Activated naive CD4-positive, alpha-beta T cell treated with anti-CD3 and anti-CD28 coated beads for 36 hours (primary cell): ENCODE data around the gene ZFP91. TPM values are rescaled to one million over a fixed set of nuclear protein-coding genes. Genes with fewer than 3 reads are reported as not detected.
"Not testable (repeated sequence)": the region's sequence is repeated elsewhere in the genome, so short reads cannot be mapped to it uniquely, and the experiment has no call there.

Experiments used
- CTCF ChIA-PET: fragments of 350-600 bp; sonication (Branson Sonifier 250); formaldehyde crosslinking; loops from one replicate; lab custom pipeline; 2021; ENCODE audit warnings: antibody characterized with exemption; lab: Charles Lee
- DNase-seq: peaks from one replicate; pipeline ENCODE4 v3.0.0-alpha.2; 2020
- H3K27ac Mint-ChIP-seq: one replicate; pipeline ENCODE4 v1.8.0; 2021; ENCODE audit warnings: mild to moderate bottlenecking, mixed read lengths
- H3K27me3 Mint-ChIP-seq: one replicate; pipeline ENCODE4 v1.8.0; 2021; ENCODE audit warnings: low read depth, mixed read lengths
- H3K36me3 Mint-ChIP-seq: one replicate; pipeline ENCODE4 v1.8.0; 2021; ENCODE audit warnings: low read depth, mixed read lengths
- H3K4me1 Mint-ChIP-seq: one replicate; pipeline ENCODE4 v1.8.0; 2021; ENCODE audit warnings: low read depth, mixed read lengths
- H3K4me3 Mint-ChIP-seq: one replicate; pipeline ENCODE4 v1.8.0; 2021; ENCODE audit warnings: mild to moderate bottlenecking, moderate library complexity, mixed read lengths
- H3K9me3 Mint-ChIP-seq: one replicate; pipeline ENCODE4 v1.8.0; 2021; ENCODE audit warnings: mixed read lengths
- intact Hi-C: fragments of 100-400 bp; cut with micrococcal nuclease; formaldehyde crosslinking; loops from one replicate; pipeline ENCODE4 v1.15.1; 2023
- total RNA-seq, 2 experiments: library from RNA; stranded (reverse); gene quantifications; one replicate each; pipeline ENCODE4 v1.2.3, GENCODE V29; 2021

ZFP91 gene
- 10 to 100 TPM; 30.5 to 32.6 TPM for total RNA-seq

- Mint-ChIP-seq H3K4me3 (peak within 1 kb of the TSS; percentile 100), H3K27me3 (no peaks in the 10 kb centered on the region), H3K36me3 (peaks cover 20% of the 10 kb centered on the region), H3K27ac (peak within 1 kb of the TSS; percentile 99), H3K9me3 (no peaks in the 10 kb centered on the region), H3K4me1 (peaks cover 50% of the 10 kb centered on the region)
- CTCF ChIA-PET: interaction anchor here (1.3 to 3.1 kb wide), 4 partner anchors 11 to 53 kb away, joined by 3 to 23 read pairs (median 9); no protein-coding TSS in a partner anchor
- intact Hi-C loops: loop anchor here (1.0 to 10.0 kb wide), 19 partner anchors 14 to 1254 kb away; partner anchors contain the start of genes CLP1, FAM111B, MED19 and MRPL16
- peak; percentile 98 for DNase-seq
Measured at GRCh38 chr11:58578635-58579191, at the start of gene ZFP91. ZFP91 (plus strand) TSS chr11:58579063; CDS start chr11:58579282, 219 bp downstream.

- no peak overlapping the region for H3K4me3 Mint-ChIP-seq
- CTCF ChIA-PET: interaction anchor here (1.6 kb wide), 1 partner anchor 38 kb away, joined by 11 read pairs; no protein-coding TSS in a partner anchor
- intact Hi-C loops: no loop called here
- H3K27me3 Mint-ChIP-seq: no peaks in the 10 kb centered on the region
- peak; percentile 19 for DNase-seq
- H3K4me1 Mint-ChIP-seq: peaks cover 48% of the 10 kb centered on the region
- no peak overlapping the region for H3K27ac Mint-ChIP-seq
- H3K36me3 Mint-ChIP-seq: peaks cover 71% of the 10 kb centered on the region
- peaks cover 2% of the 10 kb centered on the region for H3K9me3 Mint-ChIP-seq
Measured at GRCh38 chr11:58530236-58530635, 48.6 kb upstream of the ZFP91 start.

GRCh38 chr11:58531865-58532341, 47.0 kb upstream of the ZFP91 start:
- Mint-ChIP-seq H3K27me3 (no peaks in the 10 kb centered on the region), H3K4me3 (no peak overlapping the region), H3K4me1 (peaks cover 44% of the 10 kb centered on the region), H3K9me3 (peaks cover 2% of the 10 kb centered on the region), H3K27ac (no peak overlapping the region), H3K36me3 (peaks cover 81% of the 10 kb centered on the region)
- CTCF ChIA-PET: no interaction called here
- no peak for DNase-seq
- intact Hi-C loops: no loop called here

DNA sequence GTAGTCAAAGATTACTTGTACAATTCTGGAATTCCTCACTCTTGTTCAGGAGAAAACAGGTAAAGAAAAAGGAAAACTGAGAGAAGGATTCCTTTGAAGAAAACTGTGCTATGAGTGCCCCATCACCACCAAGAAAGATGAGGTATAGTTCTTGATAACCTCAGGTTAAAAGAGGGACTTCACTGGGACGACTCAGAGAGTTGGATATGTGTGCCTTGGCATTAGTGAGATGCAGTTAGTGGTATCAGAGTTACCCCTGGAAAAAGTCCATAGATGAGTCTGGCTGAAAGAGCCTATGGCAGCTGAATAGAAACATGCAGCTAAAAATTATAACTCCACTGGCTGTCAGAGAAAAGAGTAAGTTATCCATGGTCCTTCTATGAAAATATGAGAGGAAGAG, 32.0 kb upstream of the ZFP91 start:
- DNase-seq: no peak
- Mint-ChIP-seq H3K9me3 (peaks cover 2% of the 10 kb centered on the region), H3K27me3 (no peaks in the 10 kb centered on the region), H3K36me3 (peaks cover 64% of the 10 kb centered on the region), H3K4me3 (no peak overlapping the region), H3K27ac (no peak overlapping the region), H3K4me1 (peaks cover 22% of the 10 kb centered on the region)
- CTCF ChIA-PET: no interaction called here
- intact Hi-C loops: no loop called here

DNA sequence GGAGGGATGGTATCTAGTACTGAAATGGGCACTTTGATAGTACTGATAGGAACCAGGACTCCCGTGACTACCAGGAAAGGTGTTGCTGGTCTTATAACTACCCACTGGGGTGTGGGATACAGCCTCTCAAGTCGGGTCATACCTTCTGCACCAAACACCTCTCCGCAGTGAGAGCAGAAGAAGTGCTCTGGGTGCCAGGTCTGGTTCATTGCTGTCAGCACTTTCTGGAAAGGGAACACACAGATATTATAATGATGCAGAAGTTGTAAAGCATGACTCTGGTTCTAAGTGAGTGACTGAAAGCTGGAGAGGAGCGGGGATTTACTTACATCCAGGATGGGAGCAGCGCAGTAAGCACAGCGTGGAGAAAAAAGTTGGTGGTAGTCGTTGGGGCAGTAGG, 29.2 kb upstream of the ZFP91 start:
- no peaks in the 10 kb centered on the region for H3K27me3 Mint-ChIP-seq
- no peak for DNase-seq
- H3K36me3 Mint-ChIP-seq: peaks cover 72% of the 10 kb centered on the region
- H3K4me3 Mint-ChIP-seq: no peak overlapping the region
- intact Hi-C loops: no loop called here
- CTCF ChIA-PET: interaction anchor here (0.6 kb wide), 1 partner anchor 72 kb away, joined by 3 read pairs; no protein-coding TSS in a partner anchor
- no peak overlapping the region for H3K27ac Mint-ChIP-seq
- peaks cover 2% of the 10 kb centered on the region for H3K9me3 Mint-ChIP-seq
- H3K4me1 Mint-ChIP-seq: peaks cover 13% of the 10 kb centered on the region

- peaks cover 49% of the 10 kb centered on the region for H3K4me1 Mint-ChIP-seq
- H3K4me3 Mint-ChIP-seq: no peak overlapping the region
- H3K27ac Mint-ChIP-seq: no peak overlapping the region
Measured at GRCh38 chr11:58560842-58561241, 18.0 kb upstream of the ZFP91 start.

GRCh38 chr11:58561394-58562098, 17.3 kb upstream of the ZFP91 start:
- H3K27ac Mint-ChIP-seq: no peak overlapping the region
- CTCF ChIA-PET: interaction anchor here (1.0 to 1.1 kb wide), 2 partner anchors 7 to 79 kb away, joined by 3 read pairs; no protein-coding TSS in a partner anchor
- no peaks in the 10 kb centered on the region for H3K9me3 Mint-ChIP-seq
- intact Hi-C loops: loop anchor here (1.0 kb wide), 1 partner anchor 12 kb away; no protein-coding TSS in a partner anchor
- H3K27me3 Mint-ChIP-seq: no peaks in the 10 kb centered on the region
- no peak for DNase-seq
- peaks cover 49% of the 10 kb centered on the region for H3K4me1 Mint-ChIP-seq
- no peak overlapping the region for H3K4me3 Mint-ChIP-seq
- peaks cover 30% of the 10 kb centered on the region for H3K36me3 Mint-ChIP-seq

More at GRCh38 chr11:58560842-58561241, 18.0 kb upstream of the ZFP91 start:
- H3K27me3 Mint-ChIP-seq: no peaks in the 10 kb centered on the region
- DNase-seq: no peak
- CTCF ChIA-PET: interaction anchor here (0.7 to 1.1 kb wide), 3 partner anchors 8 to 79 kb away, joined by 3 read pairs; no protein-coding TSS in a partner anchor
- no peaks in the 10 kb centered on the region for H3K9me3 Mint-ChIP-seq
- intact Hi-C loops: no loop called here
- H3K36me3 Mint-ChIP-seq: peaks cover 30% of the 10 kb centered on the region

- Mint-ChIP-seq H3K27ac (peak overlapping the region; percentile 84), H3K4me1 (peaks cover 43% of the 10 kb centered on the region), H3K36me3 (peaks cover 26% of the 10 kb centered on the region), H3K9me3 (no peaks in the 10 kb centered on the region), H3K27me3 (no peaks in the 10 kb centered on the region), H3K4me3 (no peak overlapping the region)
- peak; percentile 7 for DNase-seq
- intact Hi-C loops: loop anchor here (1.0 kb wide), 1 partner anchor 11 kb away; no protein-coding TSS in a partner anchor
- CTCF ChIA-PET: interaction anchor here (2.7 kb wide), 1 partner anchor 39 kb away, joined by 10 read pairs; no protein-coding TSS in a partner anchor
Measured at GRCh38 chr11:58562375-58562800, 16.5 kb upstream of the ZFP91 start.

DNA sequence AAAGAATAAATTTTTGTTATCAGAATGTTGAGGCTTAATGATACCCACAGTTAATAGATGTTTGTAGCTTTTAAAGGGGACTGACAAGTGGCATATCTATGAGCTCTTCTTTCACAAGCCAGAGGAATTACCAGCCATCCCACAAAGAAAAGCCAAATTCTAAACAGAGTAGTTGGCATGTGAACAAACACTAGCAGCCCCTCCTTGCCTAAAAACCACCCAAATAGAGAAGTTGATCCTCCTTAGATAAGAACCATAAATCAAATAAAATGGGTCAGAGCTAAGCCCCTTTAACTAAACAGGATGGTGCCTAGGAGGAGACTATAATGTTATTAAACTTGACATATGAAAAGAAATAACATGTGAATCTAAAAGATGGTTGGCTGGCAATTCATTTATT, 14.6 kb upstream of the ZFP91 start:
- no peak for DNase-seq
- Mint-ChIP-seq H3K27me3 (no peaks in the 10 kb centered on the region), H3K36me3 (peaks cover 35% of the 10 kb centered on the region), H3K4me1 (peaks cover 60% of the 10 kb centered on the region), H3K9me3 (no peaks in the 10 kb centered on the region), H3K27ac (no peak overlapping the region), H3K4me3 (no peak overlapping the region)
- intact Hi-C loops: loop anchor here (1.0 kb wide), 1 partner anchor 8 kb away; no protein-coding TSS in a partner anchor
- CTCF ChIA-PET: interaction anchor here (0.8 to 2.7 kb wide), 5 partner anchors 10 to 65 kb away, joined by 3 to 10 read pairs (median 3); no protein-coding TSS in a partner anchor

- peak overlapping the region; percentile 67 for H3K27ac Mint-ChIP-seq
- peak overlapping the region; percentile 0 for H3K4me3 Mint-ChIP-seq
- DNase-seq: peak; percentile 83
- peaks cover 63% of the 10 kb centered on the region for H3K4me1 Mint-ChIP-seq
- peaks cover 44% of the 10 kb centered on the region for H3K36me3 Mint-ChIP-seq
- no peaks in the 10 kb centered on the region for H3K9me3 Mint-ChIP-seq
- H3K27me3 Mint-ChIP-seq: no peaks in the 10 kb centered on the region
- intact Hi-C loops: no loop called here
- CTCF ChIA-PET: interaction anchor here (0.5 to 4.1 kb wide), 26 partner anchors 9 to 767 kb away, joined by 3 to 49 read pairs (median 4); no protein-coding TSS in a partner anchor
Measured at GRCh38 chr11:58567889-58568512, 10.9 kb upstream of the ZFP91 start.

DNA sequence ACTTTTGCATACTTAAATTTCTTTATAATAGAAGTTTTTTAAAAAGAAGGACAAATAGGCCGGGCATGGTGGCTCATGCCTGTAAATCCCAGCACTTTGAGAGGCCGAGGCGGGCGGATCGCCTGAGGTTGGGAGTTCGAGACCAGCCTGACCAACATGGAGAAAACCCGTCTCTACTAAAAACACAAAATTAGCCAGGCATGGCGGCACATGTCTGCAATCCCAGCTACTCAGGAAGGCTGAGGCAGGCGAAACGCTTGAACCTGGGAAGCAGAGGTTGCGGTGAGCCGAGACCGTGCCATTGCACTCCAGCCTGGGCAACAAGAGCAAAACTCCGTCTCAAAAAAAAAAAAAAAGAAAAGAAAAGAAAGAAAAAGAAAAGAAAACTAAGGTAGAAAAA, 6.0 kb upstream of the ZFP91 start:
- CTCF ChIA-PET: interaction anchor here (0.6 to 1.6 kb wide), 6 partner anchors 21 to 916 kb away, joined by 3 to 15 read pairs (median 4); no protein-coding TSS in a partner anchor
- peaks cover 38% of the 10 kb centered on the region for H3K36me3 Mint-ChIP-seq
- intact Hi-C loops: loop anchor here (1.0 to 10.0 kb wide), 4 partner anchors 11 to 1242 kb away; partner anchors contain the start of gene MRPL16
- peak overlapping the region; percentile 99 for H3K27ac Mint-ChIP-seq
- H3K9me3 Mint-ChIP-seq, H3K27me3 Mint-ChIP-seq: not testable (repeated sequence)
- H3K4me3 Mint-ChIP-seq: peak overlapping the region; percentile 100
- DNase-seq: peak; percentile 8
- H3K4me1 Mint-ChIP-seq: peaks cover 61% of the 10 kb centered on the region
